GM18867 (cell line): ENCODE results near the gene CCDC86.

Experiments
- ATAC-seq: cut with Tn5 transposase; IDR thresholded peaks from one replicate; pipeline ENCODE4 v1.9.1; 2021; ENCODE audit warnings: mild to moderate bottlenecking, moderate library complexity; ENCODE audit not compliant: unreplicated experiment

The CCDC86 gene

GRCh38 chr11:60867871-60868681 lies 26.2 kb downstream of the CCDC86 start:
- ATAC-seq = no peak

- no peak for ATAC-seq
Measured at GRCh38 chr11:60868682-60869450, 27.0 kb downstream of the CCDC86 start.

- no peak for ATAC-seq
Measured at GRCh38 chr11:60869451-60869825, 27.5 kb downstream of the CCDC86 start.

- no peak for ATAC-seq
Measured at GRCh38 chr11:60870276-60870675, 28.4 kb downstream of the CCDC86 start.

- ATAC-seq = no peak
Measured at GRCh38 chr11:60870733-60871377, 28.9 kb downstream of the CCDC86 start.

GRCh38 chr11:60871378-60872061 lies 29.6 kb downstream of the CCDC86 start:
- ATAC-seq = no peak

- ATAC-seq = no peak
Measured at GRCh38 chr11:60872124-60872960, 30.4 kb downstream of the CCDC86 start.

- no peak for ATAC-seq
Measured at GRCh38 chr11:60872961-60873524, 31.1 kb downstream of the CCDC86 start.

- no peak for ATAC-seq
Measured at GRCh38 chr11:60873533-60873932, 31.6 kb downstream of the CCDC86 start.

GRCh38 chr11:60874421-60875365 lies 32.8 kb downstream of the CCDC86 start:
- ATAC-seq = no peak

GRCh38 chr11:60875366-60876167 lies 33.7 kb downstream of the CCDC86 start:
- ATAC-seq = no peak

GRCh38 chr11:60876168-60876485 lies 34.2 kb downstream of the CCDC86 start:
- ATAC-seq = no peak

- ATAC-seq = no peak
Measured at GRCh38 chr11:60878245-60879101, 36.6 kb downstream of the CCDC86 start.

GRCh38 chr11:60879104-60879503 lies 37.2 kb downstream of the CCDC86 start:
- no peak for ATAC-seq

GRCh38 chr11:60879971-60880588 lies 38.2 kb downstream of the CCDC86 start:
- ATAC-seq = no peak

- no peak for ATAC-seq
Measured at GRCh38 chr11:60880643-60881282, 38.9 kb downstream of the CCDC86 start.
